BLaER1 treated with 17β-estradiol and CSF1 and Interleukin-3, amounts not matched to agents 10 nM and 100 nM (cell line): ENCODE data around the gene NOL11.
A peak's percentile ranks its signal among the peaks of the same experiment; 100 is the strongest.
"Not testable (repeated sequence)": the region's sequence is repeated elsewhere in the genome, so short reads cannot be mapped to it uniquely, and the experiment has no call there.

ENCODE experiments used
- H3K27ac ChIP-seq, 11 experiments: shearing (Covaris generic); formaldehyde crosslinking; 2 replicates each; pipeline ENCODE4 v1.8.1; 2022
- H3K27me3 ChIP-seq, 11 experiments: shearing (Covaris generic); formaldehyde crosslinking; 2 replicates each; pipeline ENCODE4 v1.8.1; 2022
- H3K36me3 ChIP-seq, 11 experiments: shearing (Covaris generic); formaldehyde crosslinking; 2 replicates each; pipeline ENCODE4 v1.8.1; 2022
- H3K4me1 ChIP-seq, 10 experiments: shearing (Covaris generic); formaldehyde crosslinking; 2 replicates each; pipeline ENCODE4 v1.8.1; 2022
- H3K4me2 ChIP-seq, 11 experiments: shearing (Covaris generic); formaldehyde crosslinking; 2 replicates each; pipeline ENCODE4 v1.8.1; 2022
- H3K4me3 ChIP-seq, 10 experiments: shearing (Covaris generic); formaldehyde crosslinking; 2 replicates each; pipeline ENCODE4 v1.8.1; 2022
- H3K9ac ChIP-seq, 11 experiments: shearing (Covaris generic); formaldehyde crosslinking; 2 replicates each; pipeline ENCODE4 v1.8.1; 2022
- H3K9me3 ChIP-seq, 11 experiments: shearing (Covaris generic); formaldehyde crosslinking; replicated peaks in 1 of 11; 2 replicates each; pipeline ENCODE4 v1.8.1; 2022
- H4K20me1 ChIP-seq, 11 experiments: shearing (Covaris generic); formaldehyde crosslinking; 2 replicates each; pipeline ENCODE4 v1.8.1; 2022
- Cebpa-rat ChIP-seq, 11 experiments: shearing (Covaris generic); IDR thresholded peaks; 2 replicates each; pipeline ENCODE4 v1.8.1; 2022

Gene NOL11

DNA sequence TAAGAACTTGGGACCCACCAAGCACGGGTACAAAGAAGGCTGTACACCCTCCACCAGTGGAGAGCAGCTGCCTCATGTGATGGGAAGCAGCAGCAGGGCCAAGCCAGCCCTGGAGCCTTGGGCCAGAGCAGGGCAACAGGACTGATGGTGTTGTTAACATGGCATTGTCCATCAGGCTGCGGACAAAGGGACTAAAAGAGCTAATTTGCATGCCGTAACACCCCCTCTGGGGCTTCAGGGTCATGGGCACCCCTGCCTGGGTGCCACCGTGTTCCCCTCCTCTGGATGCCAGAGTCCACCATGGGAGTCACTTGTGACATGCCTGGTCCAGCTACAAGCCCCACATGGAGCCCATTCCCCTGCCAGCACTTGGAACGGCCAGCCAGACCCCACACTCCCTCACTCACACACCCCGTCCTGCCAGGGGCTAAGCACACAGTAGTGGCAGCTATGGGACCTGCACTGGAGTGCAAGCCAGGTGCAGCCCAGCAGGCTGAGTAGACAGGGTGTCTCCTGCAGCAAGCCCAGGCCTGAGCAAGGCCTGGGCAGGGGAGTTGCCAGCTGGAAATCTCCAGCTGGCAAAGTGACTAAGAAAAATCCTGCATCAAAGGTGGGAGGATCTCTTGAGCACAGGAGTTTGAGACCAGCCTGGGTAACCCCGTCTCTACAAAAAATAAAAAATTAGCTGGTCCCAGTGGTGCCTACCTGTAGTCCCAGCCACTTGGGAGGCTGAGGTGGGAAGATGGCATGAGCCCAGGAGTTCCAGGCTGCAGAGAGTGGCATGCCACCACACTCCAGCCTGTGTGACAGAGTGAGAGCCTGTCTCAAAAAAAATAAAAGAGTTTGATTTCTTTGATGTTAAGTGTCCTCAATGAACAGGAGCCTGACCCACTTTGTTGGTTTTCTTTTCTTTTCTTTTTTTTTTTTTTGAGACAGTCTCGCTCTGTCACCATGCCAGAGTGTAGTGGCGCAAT lies 33.7 kb downstream of the NOL11 start:
- Histone ChIP-seq H3K36me3 (peaks cover 50 to 94% (median 80%) of the 10 kb centered on the region in 11 experiments), H3K9me3 (peaks cover 18 to 49% (median 36%) of the 10 kb centered on the region in 11 experiments), H3K9ac (no peak overlapping the region), H3K4me1 (peaks cover 0 to 20% (median 5%) of the 10 kb centered on the region in 10 experiments; a peak in 10 of 20 replicates), H3K27me3 (no peaks in the 10 kb centered on the region), H3K4me3 (no peak overlapping the region), H3K4me2 (no peak overlapping the region), H3K27ac (no peak overlapping the region), H4K20me1 (no peaks in the 10 kb centered on the region)
- TF ChIP-seq Cebpa-rat (IDR thresholded peaks at IDR 0.05): no peak

DNA sequence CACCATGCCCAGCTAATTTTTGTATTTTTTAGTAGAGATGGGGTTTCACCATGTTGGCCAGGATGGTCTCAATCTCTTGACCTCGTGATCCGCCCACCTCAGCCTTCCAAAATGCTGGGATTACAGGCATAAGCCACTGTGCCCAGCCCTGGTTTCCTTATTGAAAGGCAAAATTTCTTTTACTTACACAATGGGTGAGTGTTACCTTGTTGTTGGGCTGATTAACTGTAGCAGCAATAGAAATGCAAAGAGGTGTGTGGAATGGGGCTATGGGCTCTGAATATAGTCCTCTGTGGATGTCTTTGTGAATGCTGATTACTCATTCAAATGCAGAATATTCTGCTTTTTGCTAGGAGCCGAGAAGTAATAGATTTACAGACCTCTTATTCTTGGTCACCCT lies 34.4 kb downstream of the NOL11 start:
- H3K27ac ChIP-seq, H4K20me1 ChIP-seq, H3K4me3 ChIP-seq, H3K27me3 ChIP-seq, H3K4me2 ChIP-seq, H3K9ac ChIP-seq: not testable (repeated sequence)
- peaks cover 18 to 49% (median 36%) of the 10 kb centered on the region in 11 experiments for H3K9me3 ChIP-seq
- peaks cover 0 to 13% (median under 1%) of the 10 kb centered on the region in 10 experiments; a peak in 9 of 20 replicates for H3K4me1 ChIP-seq
- H3K36me3 ChIP-seq: peaks cover 43 to 94% (median 80%) of the 10 kb centered on the region in 11 experiments

DNA sequence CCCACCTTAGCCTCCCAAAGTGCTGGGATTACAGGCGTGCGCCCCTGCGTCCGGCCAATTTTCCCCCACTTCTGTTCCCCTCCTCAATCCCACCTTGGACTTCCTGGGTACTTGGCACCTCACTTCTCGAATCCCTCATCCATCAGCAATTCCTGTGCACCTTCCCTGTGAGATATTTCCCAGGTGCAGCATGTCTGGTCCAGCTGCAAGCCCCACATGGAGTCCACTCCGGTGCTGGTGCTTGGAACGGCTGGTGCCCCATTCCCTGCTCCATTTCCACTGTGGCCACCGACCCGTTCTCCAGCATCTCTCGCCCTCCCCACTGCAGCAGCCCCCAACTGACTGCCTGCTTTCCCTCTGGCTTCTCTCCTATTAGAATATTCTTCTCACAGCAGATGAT lies 35.3 kb downstream of the NOL11 start:
- no peak overlapping the region for H3K4me3 ChIP-seq
- H3K4me2 ChIP-seq: no peak overlapping the region
- no peak for TF ChIP-seq Cebpa-rat (IDR thresholded peaks at IDR 0.05)
- H3K9me3 ChIP-seq: peaks cover 18 to 42% (median 34%) of the 10 kb centered on the region in 11 experiments
- H3K4me1 ChIP-seq: peaks cover 0 to 5% (median 0%) of the 10 kb centered on the region in 10 experiments; a peak in 3 of 20 replicates
- H3K36me3 ChIP-seq: peaks cover 35 to 94% (median 72%) of the 10 kb centered on the region in 11 experiments
- H3K27me3 ChIP-seq: no peaks in the 10 kb centered on the region
- no peak overlapping the region for H3K9ac ChIP-seq
- H3K27ac ChIP-seq: no peak overlapping the region
- H4K20me1 ChIP-seq: no peaks in the 10 kb centered on the region

DNA sequence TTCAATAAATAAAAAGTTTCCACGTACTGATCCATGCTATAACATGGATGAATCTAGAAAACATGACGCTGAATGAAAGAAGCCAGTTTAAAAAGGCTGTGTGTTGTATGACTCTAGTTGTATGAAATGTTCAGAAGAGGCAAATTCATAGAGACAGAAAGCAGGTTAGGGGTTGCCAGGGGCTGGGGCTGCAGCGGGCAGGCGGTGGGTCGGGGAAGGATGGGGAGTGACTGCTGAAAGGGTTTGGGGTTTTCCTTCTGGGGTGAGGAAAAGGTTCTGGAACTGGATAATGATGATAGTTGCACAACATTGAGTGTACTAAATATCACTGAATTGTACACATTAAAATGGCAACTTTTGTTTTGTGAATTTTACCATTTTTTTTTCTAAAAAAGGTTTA lies 36.3 kb downstream of the NOL11 start:
- H3K27me3 ChIP-seq: no peaks in the 10 kb centered on the region
- H3K9me3 ChIP-seq: peaks cover 18 to 32% (median 24%) of the 10 kb centered on the region in 11 experiments
- H4K20me1 ChIP-seq: no peaks in the 10 kb centered on the region
- no peak overlapping the region for H3K4me2 ChIP-seq
- peaks cover 25 to 89% (median 62%) of the 10 kb centered on the region in 11 experiments for H3K36me3 ChIP-seq
- no peaks in the 10 kb centered on the region for H3K4me1 ChIP-seq
- H3K27ac ChIP-seq: no peak overlapping the region
- H3K4me3 ChIP-seq: no peak overlapping the region
- H3K9ac ChIP-seq: no peak overlapping the region
- TF ChIP-seq Cebpa-rat (IDR thresholded peaks at IDR 0.05): no peak

DNA sequence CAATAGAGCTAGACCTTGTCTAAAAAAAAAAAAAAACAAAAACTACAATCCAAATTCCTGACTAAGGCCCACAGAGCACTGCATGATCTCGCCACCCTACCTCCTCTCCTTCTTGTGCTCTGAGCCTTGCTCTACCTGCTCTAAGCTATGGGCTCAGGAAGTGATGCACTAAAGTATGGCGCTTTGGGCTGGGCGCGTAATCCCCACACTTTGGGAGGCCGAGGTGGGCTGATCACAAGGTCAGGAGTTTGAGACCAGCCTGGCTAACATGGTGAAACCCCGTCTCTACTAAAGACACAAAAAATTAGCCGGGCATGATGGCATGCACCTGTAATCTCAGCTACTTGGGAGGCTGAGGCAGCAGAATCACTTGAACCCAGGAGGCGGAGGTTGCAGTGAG lies 37.0 kb downstream of the NOL11 start:
- peaks cover 12 to 25% (median 18%) of the 10 kb centered on the region in 11 experiments for H3K9me3 ChIP-seq
- not testable (repeated sequence) for H3K27me3 ChIP-seq, H3K9ac ChIP-seq, H4K20me1 ChIP-seq, H3K4me1 ChIP-seq, H3K4me3 ChIP-seq, H3K4me2 ChIP-seq, H3K27ac ChIP-seq
- H3K36me3 ChIP-seq: peaks cover 19 to 82% (median 56%) of the 10 kb centered on the region in 11 experiments

DNA sequence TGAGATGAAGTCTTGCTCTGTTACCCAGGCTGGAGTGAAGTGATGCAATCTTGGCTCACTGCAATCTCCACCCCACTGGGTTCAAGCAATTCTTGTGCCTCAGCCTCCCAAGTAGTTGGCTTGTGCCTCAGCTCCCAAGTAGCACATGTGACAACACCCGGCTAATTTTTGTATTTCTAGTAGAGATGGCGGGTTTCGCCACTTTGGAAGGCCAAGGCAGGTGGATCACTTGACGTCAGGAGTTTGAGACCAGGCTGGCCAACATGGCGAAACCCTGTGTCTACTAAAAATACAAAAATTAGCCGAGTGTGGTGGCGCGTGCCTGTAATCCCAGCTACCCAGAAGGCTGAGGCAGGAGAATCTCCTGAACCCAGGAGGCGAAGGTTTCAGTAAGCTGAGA lies 39.0 kb downstream of the NOL11 start:
- not testable (repeated sequence) for H3K4me1 ChIP-seq, H3K27me3 ChIP-seq, H4K20me1 ChIP-seq, H3K4me3 ChIP-seq, H3K4me2 ChIP-seq, H3K9me3 ChIP-seq, H3K9ac ChIP-seq, H3K27ac ChIP-seq
- H3K36me3 ChIP-seq: peaks cover 0 to 61% (median 35%) of the 10 kb centered on the region in 11 experiments; a peak in 21 of 22 replicates
- TF ChIP-seq Cebpa-rat (IDR thresholded peaks at IDR 0.05): peak in 1 of 11 experiments; percentile 36; a peak in 1 of 22 replicates

DNA sequence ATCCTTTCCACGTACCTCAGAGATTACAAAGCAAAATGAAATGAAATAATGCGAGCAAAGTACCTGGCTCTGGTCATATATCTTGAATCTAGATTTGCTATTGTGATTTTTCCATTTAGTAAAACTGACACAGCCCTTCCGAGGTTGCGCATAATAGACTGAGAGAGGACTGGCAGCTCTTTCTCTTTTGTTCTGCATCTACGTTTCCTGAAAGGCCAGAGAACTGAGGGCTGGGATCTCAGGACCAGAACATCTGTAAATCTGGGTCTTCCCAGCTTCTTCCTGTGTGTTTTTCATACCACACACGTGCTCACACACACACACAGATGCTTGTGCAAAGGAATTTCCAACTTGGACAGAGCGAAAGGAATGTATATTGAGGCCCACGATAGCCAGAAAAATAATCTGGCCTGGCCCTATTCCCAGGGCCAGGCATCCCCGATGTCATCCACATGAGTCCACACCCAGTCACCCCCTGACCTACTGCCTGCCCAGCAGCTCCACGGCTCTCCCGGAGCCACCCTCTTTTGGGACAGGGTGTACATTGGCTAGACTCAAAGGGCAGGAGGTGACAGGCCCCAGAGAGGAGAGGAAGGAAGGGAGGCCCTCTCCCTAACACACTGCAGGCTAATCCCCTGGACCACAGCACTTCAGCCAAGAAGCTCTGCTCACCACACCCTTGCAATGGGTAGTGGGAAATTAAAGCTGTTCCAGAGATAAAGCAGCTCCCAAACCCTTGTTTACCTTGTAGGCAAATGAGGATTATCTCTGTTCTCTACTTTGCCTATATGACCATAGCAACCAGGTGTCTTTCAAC lies 41.8 kb downstream of the NOL11 start:
- no peak overlapping the region for H3K27ac ChIP-seq
- H3K36me3 ChIP-seq: peaks cover 0 to 39% (median 18%) of the 10 kb centered on the region in 11 experiments; a peak in 19 of 22 replicates
- H3K4me2 ChIP-seq: no peak overlapping the region
- H3K4me3 ChIP-seq: no peak overlapping the region
- no peaks in the 10 kb centered on the region for H4K20me1 ChIP-seq
- H3K9ac ChIP-seq: no peak overlapping the region
- no peak for TF ChIP-seq Cebpa-rat (IDR thresholded peaks at IDR 0.05)
- peaks cover 0 to 8% (median 0%) of the 10 kb centered on the region in 11 experiments; a peak in 4 of 22 replicates for H3K9me3 ChIP-seq
- H3K27me3 ChIP-seq: no peaks in the 10 kb centered on the region
- no peaks in the 10 kb centered on the region for H3K4me1 ChIP-seq

DNA sequence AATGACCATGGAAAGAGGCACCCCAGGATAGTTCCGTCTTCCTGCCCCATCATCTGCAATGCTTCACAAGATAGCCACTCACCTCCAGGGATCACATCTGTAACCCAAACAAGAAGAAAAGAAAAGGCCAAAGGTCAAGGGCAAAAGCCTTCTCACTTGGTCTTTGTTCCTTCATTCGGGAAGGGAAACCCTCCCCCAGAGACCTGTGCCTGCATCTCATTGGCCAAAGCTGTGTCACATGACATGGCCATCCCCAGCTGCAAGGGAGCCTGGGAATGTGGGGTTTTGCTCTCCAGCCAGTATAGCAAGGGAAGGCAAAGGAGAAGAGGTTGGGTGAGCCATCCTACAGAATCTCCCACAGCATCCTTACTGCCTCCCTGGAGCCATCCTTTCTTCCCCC lies 47.9 kb downstream of the NOL11 start:
- Histone ChIP-seq H3K27me3 (no peaks in the 10 kb centered on the region), H3K4me2 (no peak overlapping the region), H3K9me3 (peaks cover 0 to 5% (median 0%) of the 10 kb centered on the region in 11 experiments; a peak in 1 of 22 replicates), H3K36me3 (peaks cover 0 to 24% (median 10%) of the 10 kb centered on the region in 11 experiments; a peak in 14 of 22 replicates), H4K20me1 (no peaks in the 10 kb centered on the region), H3K4me1 (peaks cover 0 to 8% (median 6%) of the 10 kb centered on the region in 10 experiments; a peak in 9 of 20 replicates), H3K27ac (no peak overlapping the region), H3K9ac (no peak overlapping the region), H3K4me3 (no peak overlapping the region)
- TF ChIP-seq Cebpa-rat (IDR thresholded peaks at IDR 0.05): no peak

DNA sequence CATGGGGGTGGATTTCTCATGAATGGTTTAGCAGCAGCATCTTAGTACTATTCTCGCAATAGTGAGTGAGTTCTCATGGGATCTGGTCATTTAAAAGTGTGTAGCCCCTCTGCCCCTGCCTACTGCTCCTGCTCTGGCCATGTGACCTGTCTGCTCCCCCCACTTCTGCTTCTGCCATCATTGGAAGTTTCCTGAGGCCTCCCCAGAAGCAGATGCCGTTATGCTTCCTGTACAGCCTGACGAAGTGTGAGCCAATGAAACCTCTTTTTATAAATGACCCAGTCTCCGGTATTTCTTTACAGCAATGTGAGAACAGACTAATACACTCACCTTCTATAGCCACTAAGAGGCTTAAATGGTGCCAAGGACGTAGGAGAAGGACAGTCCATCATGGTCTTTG lies 51.5 kb downstream of the NOL11 start:
- no peak for TF ChIP-seq Cebpa-rat (IDR thresholded peaks at IDR 0.05)
- H3K36me3 ChIP-seq: peaks cover 0 to 18% (median 7%) of the 10 kb centered on the region in 11 experiments; a peak in 13 of 22 replicates
- H3K4me2 ChIP-seq: peak overlapping the region in 5 of 11 experiments; percentile 15 to 41 (median 20); a peak in 9 of 22 replicates
- H3K4me1 ChIP-seq: peaks cover 0 to 8% (median 6%) of the 10 kb centered on the region in 10 experiments; a peak in 9 of 20 replicates
- no peaks in the 10 kb centered on the region for H3K27me3 ChIP-seq
- H3K4me3 ChIP-seq: no peak overlapping the region
- H3K9me3 ChIP-seq: peaks cover 0 to 5% (median 0%) of the 10 kb centered on the region in 11 experiments; a peak in 1 of 22 replicates
- H4K20me1 ChIP-seq: no peaks in the 10 kb centered on the region
- no peak overlapping the region for H3K9ac ChIP-seq
- no peak overlapping the region for H3K27ac ChIP-seq
